H9 (cell line): ENCODE measurements around the gene MREG. TPM values are rescaled to one million over a fixed set of nuclear protein-coding genes. Genes with fewer than 3 reads are reported as not detected.

Source experiments
- DNase-seq: peaks from one replicate; pipeline ENCODE4 v3.0.0-alpha.2; 2017
- H2AFZ ChIP-seq: one replicate; pipeline ENCODE4 v1.6.1; 2013; ENCODE audit warnings: mild to moderate bottlenecking, low read length, control low read depth, moderate library complexity
- H2AK5ac ChIP-seq: 2 replicates; pipeline ENCODE4 v1.6.1; 2013; ENCODE audit warnings: low read length, control low read depth, mixed read lengths; ENCODE audit not compliant: insufficient read length
- H2BK120ac ChIP-seq: one replicate; pipeline ENCODE4 v1.6.1; 2013; ENCODE audit warnings: low read depth, mild to moderate bottlenecking, low read length, control low read depth, inconsistent platforms; ENCODE audit not compliant: poor library complexity, severe bottlenecking
- H2BK12ac ChIP-seq: 2 replicates; pipeline ENCODE4 v1.6.1; 2013; ENCODE audit warnings: low read length, control low read depth, mixed read lengths, low read depth; ENCODE audit not compliant: insufficient read length
- H2BK15ac ChIP-seq: 2 replicates; pipeline ENCODE4 v1.6.1; 2013; ENCODE audit warnings: low read depth, low read length, control low read depth
- H2BK20ac ChIP-seq: one replicate; pipeline ENCODE4 v1.6.1; 2013; ENCODE audit warnings: low read depth, mild to moderate bottlenecking, low read length, control low read depth, inconsistent platforms; ENCODE audit not compliant: poor library complexity, severe bottlenecking
- H2BK5ac ChIP-seq: 2 replicates; pipeline ENCODE4 v1.6.1; 2013; ENCODE audit warnings: low read length, control low read depth, mixed read lengths; ENCODE audit not compliant: insufficient read length
- H3K14ac ChIP-seq: 2 replicates; pipeline ENCODE4 v1.6.1; 2013; ENCODE audit warnings: low read length, control low read depth; ENCODE audit not compliant: insufficient read depth
- H3K18ac ChIP-seq: 2 replicates; pipeline ENCODE4 v1.6.1; 2013; ENCODE audit warnings: low read depth, mild to moderate bottlenecking, mixed read lengths, low read length, control low read depth; ENCODE audit not compliant: insufficient read length
- H3K23ac ChIP-seq: 2 replicates; pipeline ENCODE4 v1.6.1; 2013; ENCODE audit warnings: low read length, control low read depth, mixed read lengths, low read depth; ENCODE audit not compliant: insufficient read length
- H3K23me2 ChIP-seq: 2 replicates; pipeline ENCODE4 v1.6.1; 2013; ENCODE audit warnings: low read depth, mild to moderate bottlenecking, mixed read lengths, low read length, control low read depth; ENCODE audit not compliant: insufficient read length, poor library complexity, severe bottlenecking
- H3K27ac ChIP-seq: 2 replicates; pipeline ENCODE4 v1.5.1; 2013; ENCODE audit warnings: low read length, control low read depth, mixed read lengths, low read depth; ENCODE audit not compliant: insufficient read length
- H3K27me3 ChIP-seq: 2 replicates; pipeline ENCODE4 v1.6.1; 2013; ENCODE audit warnings: low read length, control low read depth, inconsistent platforms; ENCODE audit not compliant: insufficient read depth
- H3K4ac ChIP-seq: 2 replicates; pipeline ENCODE4 v1.6.1; 2013; ENCODE audit warnings: low read depth, mild to moderate bottlenecking, control low read depth, inconsistent platforms, low read length, moderate library complexity
- H3K4me1 ChIP-seq: 2 replicates; pipeline ENCODE4 v1.6.1; 2013; ENCODE audit warnings: low read length, control low read depth, inconsistent platforms; ENCODE audit not compliant: insufficient read depth
- H3K4me2 ChIP-seq: 2 replicates; pipeline ENCODE4 v1.6.1; 2013; ENCODE audit warnings: low read length, control low read depth, mixed read lengths; ENCODE audit not compliant: insufficient read length, insufficient read depth
- H3K56ac ChIP-seq: 2 replicates; pipeline ENCODE4 v1.6.1; 2013; ENCODE audit warnings: low read depth, mild to moderate bottlenecking, mixed read lengths, low read length, control low read depth; ENCODE audit not compliant: insufficient read length
- H3K79me1 ChIP-seq: 2 replicates; pipeline ENCODE4 v1.6.1; 2013; ENCODE audit warnings: low read depth, mild to moderate bottlenecking, moderate library complexity, low read length, control low read depth, inconsistent platforms; ENCODE audit not compliant: insufficient read depth, poor library complexity, severe bottlenecking
- H3K79me2 ChIP-seq: 2 replicates; pipeline ENCODE4 v1.6.1; 2013; ENCODE audit warnings: low read length, control low read depth, inconsistent platforms; ENCODE audit not compliant: insufficient read depth
- H3K9ac ChIP-seq: 2 replicates; pipeline ENCODE4 v1.6.1; 2013; ENCODE audit warnings: low read length, control low read depth, mixed read lengths; ENCODE audit not compliant: insufficient read length; ENCODE audit errors: extremely low read depth
- H3K9me3 ChIP-seq: one replicate; pipeline ENCODE4 v1.6.1; 2013; ENCODE audit warnings: low read depth, low read length, inconsistent platforms; ENCODE audit not compliant: control insufficient read depth
- H3T11ph ChIP-seq: one replicate; pipeline ENCODE4 v1.6.1; 2013; ENCODE audit warnings: mild to moderate bottlenecking, low read length, control low read depth, inconsistent platforms
- H4K20me1 ChIP-seq: one replicate; pipeline ENCODE4 v1.6.1; 2013; ENCODE audit not compliant: control insufficient read depth, insufficient read length, insufficient read depth
- H4K5ac ChIP-seq: 2 replicates; pipeline ENCODE4 v1.6.1; 2013; ENCODE audit warnings: low read depth, mild to moderate bottlenecking, mixed read lengths, low read length, control low read depth; ENCODE audit not compliant: insufficient read length
- H4K8ac ChIP-seq: replicated peaks from 2 replicates; pipeline ENCODE4 v1.6.1; 2013; ENCODE audit warnings: low read length, control low read depth, mixed read lengths, low read depth; ENCODE audit not compliant: insufficient read length
- H4K91ac ChIP-seq: 2 replicates; pipeline ENCODE4 v1.6.1; 2013; ENCODE audit warnings: low read depth, mild to moderate bottlenecking, moderate library complexity, mixed read lengths, low read length, control low read depth; ENCODE audit not compliant: insufficient read length
- H3K27ac Mint-ChIP-seq, 3 experiments: 2 replicates in 2 of 3; 3 replicates in 1 of 3; pipeline ENCODE4 v1.8.0; 2020 to 2021; ENCODE audit warnings: mixed read lengths in 3 of 3, mild to moderate bottlenecking in 1 of 3, moderate library complexity in 1 of 3
- H3K27me3 Mint-ChIP-seq: 2 replicates; pipeline ENCODE4 v1.8.0; 2021; ENCODE audit warnings: low read depth, mild to moderate bottlenecking, moderate library complexity, mixed read lengths
- H3K36me3 Mint-ChIP-seq, 3 experiments: 2 replicates in 2 of 3; 3 replicates in 1 of 3; pipeline ENCODE4 v1.8.0; 2020 to 2021; ENCODE audit warnings: low read depth in 3 of 3, mixed read lengths in 3 of 3; ENCODE audit not compliant: insufficient read depth in 1 of 3
- H3K4me1 Mint-ChIP-seq, 2 experiments: 2 replicates each; pipeline ENCODE4 v1.8.0; 2020; ENCODE audit warnings: mixed read lengths in 2 of 2
- H3K4me3 Mint-ChIP-seq, 2 experiments: 2 replicates in 1 of 2; 3 replicates in 1 of 2; pipeline ENCODE4 v1.8.0; 2020 to 2021; ENCODE audit warnings: mild to moderate bottlenecking in 2 of 2, mixed read lengths in 2 of 2, moderate library complexity in 1 of 2
- H3K9me3 Mint-ChIP-seq, 2 experiments: 2 replicates in 1 of 2; 3 replicates in 1 of 2; pipeline ENCODE4 v1.8.0; 2020; ENCODE audit warnings: mild to moderate bottlenecking in 2 of 2, mixed read lengths in 2 of 2, moderate library complexity in 1 of 2
- WGBS: extraction: QIAGEN DNeasy Blood & Tissue Kit; methylation state at CpG from one replicate; pipeline ENCODE4 v1.1.7; 2013; ENCODE audit warnings: missing lambda C conversion rate, low lambda C conversion rate, mixed read lengths; ENCODE audit not compliant: insufficient read length; ENCODE audit errors: extremely low coverage; 5-methylcytosine and 5-hydroxymethylcytosine counted together
- total RNA-seq: library from RNA; stranded (reverse); gene quantifications from 2 replicates; pipeline ENCODE4 v1.2.1, GENCODE V29; 2021
- TF ChIP-seq, protein P1 (sequence below): fragments of 200-600 bp; sonication (generic); conservative IDR thresholded peaks from 3 replicates; pipeline ENCODE4 v1.8.0; 2021; ENCODE audit warnings: antibody characterized with exemption, mild to moderate bottlenecking

MREG gene
- total RNA-seq, 1 experiment from 2014 or later: 21.8 TPM

DNA sequence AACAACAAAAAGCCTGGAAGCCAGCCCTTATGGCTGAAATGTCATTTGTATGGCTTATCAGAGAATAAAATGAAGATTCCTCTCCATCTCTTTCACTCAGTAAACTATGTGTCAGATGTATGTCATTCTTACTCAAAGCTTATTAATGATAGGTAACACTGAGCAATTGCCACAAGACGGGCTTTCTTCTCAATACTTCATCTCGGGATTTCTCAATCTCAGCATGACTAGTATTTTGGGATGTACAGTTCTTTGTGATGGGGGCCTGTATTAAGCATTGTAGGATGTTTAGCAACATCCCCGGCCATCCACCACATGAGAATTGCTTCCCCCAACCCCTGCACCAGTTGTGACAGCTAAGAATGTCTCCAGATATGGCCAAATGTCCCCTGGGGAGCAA, 80.2 kb downstream of the MREG start:
- H2BK12ac ChIP-seq: no peak overlapping the region
- H2BK15ac ChIP-seq: no peak overlapping the region
- no peak overlapping the region for H3K56ac ChIP-seq
- H3K9me3 Mint-ChIP-seq: no peaks in the 10 kb centered on the region; a peak in 1 of 5 replicates
- H3K79me2 ChIP-seq: no peaks in the 10 kb centered on the region
- H4K20me1 ChIP-seq: no peaks in the 10 kb centered on the region
- H3K14ac ChIP-seq: no peak overlapping the region
- no peak overlapping the region for H4K91ac ChIP-seq
- H2BK5ac ChIP-seq: no peak overlapping the region
- H3K18ac ChIP-seq: no peak overlapping the region
- H3K9ac ChIP-seq: no peak overlapping the region
- H3K23ac ChIP-seq: no peak overlapping the region
- H3K23me2 ChIP-seq: no peaks in the 10 kb centered on the region
- no peak for DNase-seq
- no peaks in the 10 kb centered on the region for H3K79me1 ChIP-seq
- H3K4me3 Mint-ChIP-seq: no peak overlapping the region
- no peak overlapping the region for H3K27ac ChIP-seq
- no peak overlapping the region for H2BK20ac ChIP-seq
- no peak overlapping the region for H3K27ac Mint-ChIP-seq
- WGBS: no CpG with 5 or more reads among the region's 3 CpGs
- H3K4me1 Mint-ChIP-seq: peaks cover 18 to 27% of the 10 kb centered on the region in 2 experiments
- H3K4me2 ChIP-seq: no peak overlapping the region
- H2AK5ac ChIP-seq: no peak overlapping the region
- H3T11ph ChIP-seq: no peak overlapping the region
- H3K9me3 ChIP-seq: peaks cover 3% of the 10 kb centered on the region
- peaks cover 2% of the 10 kb centered on the region; the same call in 1 of the 2 replicates for H3K4me1 ChIP-seq
- no peak overlapping the region for H4K8ac ChIP-seq
- H2AFZ ChIP-seq: no peak overlapping the region
- no peak overlapping the region for H3K4ac ChIP-seq
- no peak overlapping the region for H2BK120ac ChIP-seq
- peaks cover 0 to 13% (median 2%) of the 10 kb centered on the region in 3 experiments; a peak in 4 of 7 replicates for H3K36me3 Mint-ChIP-seq
- no peaks in the 10 kb centered on the region; the same call in 1 of the 2 replicates for H3K27me3 Mint-ChIP-seq
- no peaks in the 10 kb centered on the region for H3K27me3 ChIP-seq
- TF ChIP-seq, protein P1, sequence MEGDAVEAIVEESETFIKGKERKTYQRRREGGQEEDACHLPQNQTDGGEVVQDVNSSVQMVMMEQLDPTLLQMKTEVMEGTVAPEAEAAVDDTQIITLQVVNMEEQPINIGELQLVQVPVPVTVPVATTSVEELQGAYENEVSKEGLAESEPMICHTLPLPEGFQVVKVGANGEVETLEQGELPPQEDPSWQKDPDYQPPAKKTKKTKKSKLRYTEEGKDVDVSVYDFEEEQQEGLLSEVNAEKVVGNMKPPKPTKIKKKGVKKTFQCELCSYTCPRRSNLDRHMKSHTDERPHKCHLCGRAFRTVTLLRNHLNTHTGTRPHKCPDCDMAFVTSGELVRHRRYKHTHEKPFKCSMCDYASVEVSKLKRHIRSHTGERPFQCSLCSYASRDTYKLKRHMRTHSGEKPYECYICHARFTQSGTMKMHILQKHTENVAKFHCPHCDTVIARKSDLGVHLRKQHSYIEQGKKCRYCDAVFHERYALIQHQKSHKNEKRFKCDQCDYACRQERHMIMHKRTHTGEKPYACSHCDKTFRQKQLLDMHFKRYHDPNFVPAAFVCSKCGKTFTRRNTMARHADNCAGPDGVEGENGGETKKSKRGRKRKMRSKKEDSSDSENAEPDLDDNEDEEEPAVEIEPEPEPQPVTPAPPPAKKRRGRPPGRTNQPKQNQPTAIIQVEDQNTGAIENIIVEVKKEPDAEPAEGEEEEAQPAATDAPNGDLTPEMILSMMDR: no peak
- no peak overlapping the region for H4K5ac ChIP-seq
